HG02798 (cell line): ENCODE measurements around the gene POLDIP3.
"Not testable (repeated sequence)": the region's sequence is repeated elsewhere in the genome, so short reads cannot be mapped to it uniquely, and the experiment has no call there.

Experiments used
- ATAC-seq: cut with Tn5 transposase; IDR thresholded peaks from one replicate; pipeline ENCODE4 v1.9.1; 2021; ENCODE audit warnings: mild to moderate bottlenecking; ENCODE audit not compliant: unreplicated experiment, poor library complexity

POLDIP3 gene

GRCh38 chr22:42562684-42563083, 52.0 kb downstream of the POLDIP3 start:
- no peak for ATAC-seq

- ATAC-seq = no peak
Measured at GRCh38 chr22:42562279-42562678, 52.4 kb downstream of the POLDIP3 start.

- ATAC-seq = no peak
Measured at GRCh38 chr22:42561856-42562255, 52.8 kb downstream of the POLDIP3 start.

GRCh38 chr22:42560781-42561180, 53.9 kb downstream of the POLDIP3 start:
- ATAC-seq = no peak

- ATAC-seq = no peak
Measured at GRCh38 chr22:42560381-42560780, 54.3 kb downstream of the POLDIP3 start.

GRCh38 chr22:42553475-42554361, 61.0 kb downstream of the POLDIP3 start, which contains the start of gene SERHL2:
SERHL2 (plus strand) TSS chr22:42553956; CDS start chr22:42554021, 65 bp downstream.
- peak; percentile 76 for ATAC-seq

- not testable (repeated sequence) for ATAC-seq
Measured at GRCh38 chr22:42552294-42552647, 62.4 kb downstream of the POLDIP3 start.

GRCh38 chr22:42549331-42550060, 65.2 kb downstream of the POLDIP3 start:
- no peak for ATAC-seq

GRCh38 chr22:42548597-42549330, 65.9 kb downstream of the POLDIP3 start:
- no peak for ATAC-seq

GRCh38 chr22:42548126-42548525, 66.6 kb downstream of the POLDIP3 start:
- ATAC-seq = not testable (repeated sequence)

GRCh38 chr22:42547562-42547961, 67.1 kb downstream of the POLDIP3 start:
- ATAC-seq = no peak

GRCh38 chr22:42544686-42545085, 70.0 kb downstream of the POLDIP3 start:
- ATAC-seq = no peak

- ATAC-seq = peak; percentile 53
Measured at GRCh38 chr22:42539236-42539771, 75.4 kb downstream of the POLDIP3 start.

GRCh38 chr22:42537199-42537831, 77.4 kb downstream of the POLDIP3 start:
- peak; percentile 55 for ATAC-seq

GRCh38 chr22:42536634-42537033, 78.0 kb downstream of the POLDIP3 start:
- ATAC-seq = not testable (repeated sequence)

GRCh38 chr22:42536166-42536565, 78.5 kb downstream of the POLDIP3 start:
- no peak for ATAC-seq

GRCh38 chr22:42535082-42535731, 79.5 kb downstream of the POLDIP3 start:
- ATAC-seq = not testable (repeated sequence)
